CD4-positive, alpha-beta T cell treated with Interleukin-6 at 100 ng/mL for 8 hours (primary cell): ENCODE measurements around the gene GNAT1.
A peak's percentile ranks its signal among the peaks of the same experiment; 100 is the strongest.

Experiments used
- DNase-seq: peaks from one replicate; pipeline ENCODE4 v3.0.0-alpha.2; 2020; ENCODE audit warnings: mixed read lengths, low spot score

The GNAT1 gene

DNA sequence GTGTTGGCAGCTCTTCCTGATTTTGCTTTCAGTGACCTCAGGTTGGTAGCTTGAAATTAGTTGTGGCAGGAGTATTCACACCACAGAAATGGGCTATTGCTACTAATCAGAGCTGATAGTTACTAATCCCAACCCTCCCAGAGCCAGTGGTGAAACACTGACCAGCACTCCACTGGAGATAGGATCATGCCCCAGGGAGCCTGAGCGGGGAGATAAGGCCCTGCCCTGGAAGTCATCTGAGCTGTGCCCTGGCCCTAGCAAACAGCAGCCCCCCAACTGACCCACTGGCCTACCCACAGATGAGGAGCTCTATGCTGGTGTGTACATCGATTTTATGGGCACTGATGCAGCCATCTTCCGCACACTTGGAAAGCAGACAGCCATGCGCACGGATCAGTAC, 9.4 kb upstream of the GNAT1 start:
- DNase-seq = no peak

DNA sequence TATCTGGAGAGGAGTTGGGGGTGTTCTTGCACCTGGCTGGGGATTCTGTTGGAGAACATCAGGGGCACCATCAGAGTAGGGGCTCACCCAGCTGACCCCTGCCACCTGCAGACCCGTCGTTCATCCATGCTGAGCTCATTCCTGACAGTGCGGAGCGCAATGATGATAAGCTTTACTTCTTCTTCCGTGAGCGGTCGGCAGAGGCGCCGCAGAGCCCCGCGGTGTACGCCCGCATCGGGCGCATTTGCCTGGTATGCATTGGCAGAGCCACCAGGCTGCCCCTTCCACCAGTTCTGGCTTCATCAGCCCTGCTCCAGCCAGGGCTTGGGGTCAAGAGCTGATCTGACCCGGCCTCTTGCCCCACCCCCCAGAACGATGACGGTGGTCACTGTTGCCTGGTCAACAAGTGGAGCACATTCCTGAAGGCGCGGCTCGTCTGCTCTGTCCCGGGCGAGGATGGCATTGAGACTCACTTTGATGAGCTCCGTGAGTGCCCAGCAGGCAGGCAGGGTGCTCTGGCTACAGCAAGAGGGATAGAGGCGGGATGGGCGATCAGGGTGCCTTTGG, 8.8 kb upstream of the GNAT1 start:
- DNase-seq = no peak

DNA sequence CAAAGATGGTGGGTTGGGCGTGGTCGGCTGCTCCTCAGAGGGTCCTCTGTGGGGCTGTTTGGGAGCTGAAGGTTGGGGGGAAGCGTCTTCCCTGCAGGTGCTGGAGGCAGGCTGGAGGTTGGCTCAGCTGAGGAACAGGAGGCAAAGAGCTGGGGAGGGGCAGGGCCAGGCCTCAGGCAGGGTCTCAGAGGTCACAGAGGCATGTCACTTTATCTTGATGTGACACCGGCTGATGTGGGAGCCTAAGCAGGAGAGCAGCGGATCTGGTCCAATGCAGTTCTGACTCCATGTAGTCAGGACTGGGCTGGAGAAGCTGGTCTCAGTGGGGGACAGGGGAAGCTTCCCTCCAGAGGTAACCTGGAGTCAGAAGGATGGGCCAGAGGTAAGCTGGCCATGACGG, 7.7 kb upstream of the GNAT1 start:
- no peak for DNase-seq

DNA sequence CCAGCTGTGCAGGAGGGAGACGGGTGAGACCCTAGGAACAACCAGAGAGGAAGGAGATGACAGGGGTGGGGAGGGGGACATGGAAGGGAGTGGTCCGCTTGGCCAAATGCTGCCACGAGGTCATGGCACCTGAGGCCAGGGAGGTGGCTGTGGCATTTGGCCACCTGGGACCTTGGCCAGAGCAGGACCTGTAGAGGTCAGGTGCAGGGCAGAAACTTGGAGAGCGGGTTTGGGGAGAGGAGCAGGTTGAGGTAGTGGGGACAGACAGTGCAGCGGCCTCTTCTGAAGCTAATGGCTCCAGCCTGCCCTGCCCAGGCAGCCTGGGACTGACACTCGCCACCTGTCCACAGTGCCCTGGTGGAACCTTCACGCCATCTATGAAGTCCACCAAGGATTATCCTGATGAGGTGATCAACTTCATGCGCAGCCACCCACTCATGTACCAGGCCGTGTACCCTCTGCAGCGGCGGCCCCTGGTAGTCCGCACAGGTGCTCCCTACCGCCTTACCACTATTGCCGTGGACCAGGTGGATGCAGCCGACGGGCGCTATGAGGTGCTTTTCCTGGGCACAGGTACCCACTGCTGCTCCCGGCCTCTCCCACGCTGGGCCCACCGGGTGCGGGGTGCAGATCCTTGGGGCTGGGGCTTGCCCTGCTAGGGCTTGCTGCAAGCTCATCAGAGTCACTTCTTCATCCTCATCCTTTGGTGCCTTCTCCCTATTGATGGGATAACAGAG, 7.0 kb upstream of the GNAT1 start:
- no peak for DNase-seq

DNA sequence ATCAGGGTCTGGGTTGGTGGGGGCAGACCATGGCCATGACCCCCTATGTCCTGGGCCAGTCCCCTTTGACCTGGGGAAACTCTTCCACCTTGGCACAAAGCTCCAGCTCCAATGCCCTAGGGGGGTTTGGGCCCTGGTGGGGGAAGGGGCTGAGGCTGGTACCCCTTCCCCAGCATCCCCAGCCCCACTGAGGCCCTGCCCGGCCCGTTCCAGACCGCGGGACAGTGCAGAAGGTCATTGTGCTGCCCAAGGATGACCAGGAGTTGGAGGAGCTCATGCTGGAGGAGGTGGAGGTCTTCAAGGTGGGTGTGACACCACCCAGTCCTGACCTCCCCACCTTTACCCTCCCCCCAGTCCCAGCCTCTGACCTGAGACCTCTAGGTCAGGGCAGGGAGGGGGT, 6.2 kb upstream of the GNAT1 start:
- no peak for DNase-seq

DNA sequence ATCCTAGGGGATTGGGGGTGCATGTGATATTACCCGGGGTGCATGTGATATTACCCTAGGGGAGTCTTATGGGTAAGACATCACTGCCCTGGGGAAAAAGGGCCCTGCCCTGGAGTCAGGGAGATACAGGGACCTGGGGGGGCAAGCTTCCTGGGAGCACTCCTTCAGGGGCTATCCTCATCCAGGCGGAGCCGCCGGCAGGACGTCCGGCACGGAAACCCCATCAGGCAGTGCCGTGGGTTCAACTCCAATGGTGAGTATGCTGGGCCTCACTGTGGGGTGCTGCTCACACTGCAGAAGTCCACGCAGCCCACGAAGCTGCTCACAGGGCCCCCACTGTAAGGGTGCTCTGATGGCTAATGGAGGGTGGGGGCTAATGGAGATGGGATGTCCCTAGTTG, 5.3 kb upstream of the GNAT1 start:
- no peak for DNase-seq

DNA sequence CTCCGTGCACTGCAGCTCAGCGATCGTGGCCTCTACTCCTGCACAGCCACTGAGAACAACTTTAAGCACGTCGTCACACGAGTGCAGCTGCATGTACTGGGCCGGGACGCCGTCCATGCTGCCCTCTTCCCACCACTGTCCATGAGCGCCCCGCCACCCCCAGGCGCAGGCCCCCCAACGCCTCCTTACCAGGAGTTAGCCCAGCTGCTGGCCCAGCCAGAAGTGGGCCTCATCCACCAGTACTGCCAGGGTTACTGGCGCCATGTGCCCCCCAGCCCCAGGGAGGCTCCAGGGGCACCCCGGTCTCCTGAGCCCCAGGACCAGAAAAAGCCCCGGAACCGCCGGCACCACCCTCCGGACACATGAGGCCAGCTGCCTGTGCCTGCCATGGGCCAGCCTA, 3.7 kb upstream of the GNAT1 start:
- DNase-seq = no peak

DNA sequence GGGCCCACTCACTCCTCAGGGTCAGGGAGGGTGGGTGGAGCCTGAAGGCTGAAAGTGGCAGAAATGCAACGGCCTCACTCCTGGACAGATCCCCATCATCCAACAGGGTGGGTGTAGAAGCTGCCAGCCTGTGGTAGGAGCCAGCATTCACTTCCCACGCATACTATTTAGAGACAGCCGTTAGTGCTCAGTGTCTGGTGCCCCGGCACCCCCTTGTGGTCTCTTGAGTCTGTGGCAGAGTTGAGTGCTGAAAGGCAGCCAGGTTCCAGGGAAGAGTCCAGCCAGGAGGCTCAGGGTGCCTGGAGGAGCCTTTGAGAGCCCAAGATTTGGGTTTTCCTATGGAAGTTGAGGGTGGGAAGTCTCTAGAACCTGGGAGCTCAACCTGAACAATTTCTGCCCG, 2.1 kb upstream of the GNAT1 start:
- no peak for DNase-seq

DNA sequence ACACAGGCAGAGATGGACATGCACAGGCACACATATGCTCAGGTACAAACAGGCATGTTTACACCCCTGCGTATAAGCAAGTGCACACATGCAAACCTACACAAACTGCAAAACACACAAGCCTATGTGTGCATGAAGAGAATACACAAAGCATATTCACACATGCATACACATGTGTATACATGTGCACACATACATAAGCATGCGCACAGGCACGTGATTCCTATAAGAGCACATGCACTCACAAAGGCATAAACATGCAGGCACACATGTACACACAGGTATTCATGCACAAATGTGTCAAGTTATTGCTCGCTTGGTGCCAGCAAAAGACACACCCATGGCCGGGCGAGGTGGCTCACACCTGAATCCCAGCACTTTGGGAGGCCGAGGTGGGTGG, 1.4 kb upstream of the GNAT1 start:
- no peak for DNase-seq

DNA sequence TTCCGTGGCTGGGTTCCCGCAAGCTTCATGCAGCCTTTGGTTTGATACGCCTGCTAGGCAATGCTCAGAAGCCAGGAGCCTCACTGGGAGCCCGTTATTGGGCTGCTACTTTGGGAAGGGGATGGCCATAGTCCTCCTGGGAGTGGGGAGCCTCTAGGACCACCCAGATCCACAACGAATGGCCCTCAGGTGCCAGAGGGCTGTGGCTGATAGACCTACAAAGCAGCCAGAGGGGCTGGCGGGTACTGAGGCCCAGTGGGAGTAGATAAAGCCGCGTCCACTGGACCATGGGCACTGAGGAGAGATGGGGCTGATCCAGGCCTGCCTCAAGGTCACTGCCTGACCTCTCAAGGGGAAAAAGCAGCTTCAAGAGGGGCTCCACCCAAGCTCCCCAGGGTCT, 714 bp downstream of the GNAT1 start:
- no peak for DNase-seq

DNA sequence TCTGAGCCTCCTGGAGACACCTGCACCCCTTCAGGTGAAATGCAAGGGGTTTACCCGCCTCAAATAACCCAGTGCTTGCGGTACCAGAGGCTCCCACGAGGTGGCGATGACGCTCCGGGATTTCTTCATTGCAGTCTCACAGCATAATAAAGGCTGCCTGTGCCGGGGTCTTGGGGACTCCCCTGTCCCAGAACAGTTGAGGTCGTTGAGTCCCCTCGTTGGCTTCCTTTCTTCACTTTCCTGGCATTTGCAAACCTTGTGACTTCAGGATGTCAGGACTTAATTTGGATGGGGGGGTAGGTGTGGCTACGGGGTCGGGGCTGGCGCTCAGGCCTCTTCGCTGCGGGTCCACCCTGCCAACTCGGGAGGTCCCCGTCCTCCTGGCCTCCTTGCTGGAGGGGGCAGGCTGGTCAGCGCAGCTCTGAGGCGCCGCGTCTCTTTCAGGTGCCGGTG, 1.3 kb downstream of the GNAT1 start:
- peak; percentile 72 for DNase-seq

DNA sequence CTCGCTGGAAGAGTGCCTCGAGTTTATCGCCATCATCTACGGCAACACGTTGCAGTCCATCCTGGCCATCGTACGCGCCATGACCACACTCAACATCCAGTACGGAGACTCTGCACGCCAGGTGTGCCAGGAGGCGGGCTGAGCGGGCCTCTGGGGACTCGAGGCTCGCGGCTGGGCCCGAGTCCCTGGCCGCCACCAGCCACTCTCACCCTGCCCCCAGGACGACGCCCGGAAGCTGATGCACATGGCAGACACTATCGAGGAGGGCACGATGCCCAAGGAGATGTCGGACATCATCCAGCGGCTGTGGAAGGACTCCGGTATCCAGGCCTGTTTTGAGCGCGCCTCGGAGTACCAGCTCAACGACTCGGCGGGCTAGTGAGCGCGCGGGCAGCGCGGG, 1.9 kb downstream of the GNAT1 start:
- DNase-seq = no peak

DNA sequence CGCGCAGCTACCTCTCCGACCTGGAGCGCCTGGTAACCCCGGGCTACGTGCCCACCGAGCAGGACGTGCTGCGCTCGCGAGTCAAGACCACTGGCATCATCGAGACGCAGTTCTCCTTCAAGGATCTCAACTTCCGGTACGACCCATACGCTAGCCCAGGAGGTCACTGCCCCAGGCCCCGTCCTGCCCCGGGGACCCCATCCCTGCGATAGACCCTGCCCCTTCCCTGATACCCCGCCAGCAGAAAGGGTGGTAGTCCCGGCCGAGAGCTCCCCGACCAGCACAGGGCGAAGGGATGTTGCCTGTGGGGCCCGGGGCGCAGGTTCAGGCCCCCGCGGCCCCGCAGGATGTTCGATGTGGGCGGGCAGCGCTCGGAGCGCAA, 2.3 kb downstream of the GNAT1 start:
- DNase-seq = no peak

DNA sequence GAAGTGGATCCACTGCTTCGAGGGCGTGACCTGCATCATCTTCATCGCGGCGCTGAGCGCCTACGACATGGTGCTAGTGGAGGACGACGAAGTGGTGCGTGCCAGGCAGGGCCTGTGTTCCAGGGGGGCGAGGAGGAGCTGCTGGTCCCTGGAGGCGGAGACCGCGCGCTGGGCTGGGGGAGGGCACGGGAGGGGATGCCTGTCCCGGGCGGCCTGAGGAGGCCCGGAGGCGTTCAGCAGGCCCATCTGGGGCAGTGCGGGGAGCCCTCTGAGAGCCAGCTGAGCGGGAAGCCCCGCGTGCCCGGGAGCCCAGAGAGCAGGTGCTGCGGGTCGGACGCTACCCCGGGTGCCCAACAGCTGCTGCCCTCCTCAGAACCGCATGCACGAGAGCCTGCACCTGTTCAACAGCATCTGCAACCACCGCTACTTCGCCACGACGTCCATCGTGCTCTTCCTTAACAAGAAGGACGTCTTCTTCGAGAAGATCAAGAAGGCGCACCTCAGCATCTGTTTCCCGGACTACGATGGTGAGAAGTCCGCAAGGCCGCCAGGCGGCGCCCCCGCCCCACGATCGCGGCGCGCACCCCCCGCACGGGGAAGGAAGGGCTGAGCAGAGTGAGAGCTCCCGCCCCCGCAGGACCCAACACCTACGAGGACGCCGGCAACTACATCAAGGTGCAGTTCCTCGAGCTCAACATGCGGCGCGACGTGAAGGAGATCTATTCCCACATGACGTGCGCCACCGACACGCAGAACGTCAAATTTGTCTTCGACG, 2.9 kb downstream of the GNAT1 start:
- peak; percentile 81 for DNase-seq

DNA sequence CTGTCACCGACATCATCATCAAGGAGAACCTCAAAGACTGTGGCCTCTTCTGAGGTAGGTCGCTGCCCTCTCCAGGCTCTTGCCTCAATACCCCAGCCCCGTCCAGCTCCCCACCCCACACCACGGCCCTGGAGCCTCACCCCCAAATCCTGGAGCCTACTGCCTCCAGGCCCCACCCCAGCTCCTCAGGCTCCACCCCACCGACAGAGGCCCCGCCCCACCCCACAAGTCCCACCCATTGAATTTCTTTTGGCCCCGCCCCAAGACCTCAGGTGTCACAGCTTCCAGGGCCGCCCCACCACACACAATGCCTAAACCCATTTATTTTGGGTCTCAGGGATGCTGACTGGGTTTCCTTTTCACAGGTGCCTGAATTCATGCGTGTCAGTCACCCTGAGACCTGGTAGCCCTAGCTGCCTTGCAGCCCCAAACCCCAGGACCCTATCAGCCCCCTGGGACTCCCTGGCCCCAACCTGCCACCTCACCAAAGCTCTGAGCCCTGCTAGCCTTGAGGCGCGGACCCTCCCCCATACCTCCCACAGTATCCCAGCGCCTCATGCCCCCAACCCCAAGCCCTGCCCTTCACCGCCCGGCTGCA, 3.6 kb downstream of the GNAT1 start:
- peak; percentile 21 for DNase-seq

DNA sequence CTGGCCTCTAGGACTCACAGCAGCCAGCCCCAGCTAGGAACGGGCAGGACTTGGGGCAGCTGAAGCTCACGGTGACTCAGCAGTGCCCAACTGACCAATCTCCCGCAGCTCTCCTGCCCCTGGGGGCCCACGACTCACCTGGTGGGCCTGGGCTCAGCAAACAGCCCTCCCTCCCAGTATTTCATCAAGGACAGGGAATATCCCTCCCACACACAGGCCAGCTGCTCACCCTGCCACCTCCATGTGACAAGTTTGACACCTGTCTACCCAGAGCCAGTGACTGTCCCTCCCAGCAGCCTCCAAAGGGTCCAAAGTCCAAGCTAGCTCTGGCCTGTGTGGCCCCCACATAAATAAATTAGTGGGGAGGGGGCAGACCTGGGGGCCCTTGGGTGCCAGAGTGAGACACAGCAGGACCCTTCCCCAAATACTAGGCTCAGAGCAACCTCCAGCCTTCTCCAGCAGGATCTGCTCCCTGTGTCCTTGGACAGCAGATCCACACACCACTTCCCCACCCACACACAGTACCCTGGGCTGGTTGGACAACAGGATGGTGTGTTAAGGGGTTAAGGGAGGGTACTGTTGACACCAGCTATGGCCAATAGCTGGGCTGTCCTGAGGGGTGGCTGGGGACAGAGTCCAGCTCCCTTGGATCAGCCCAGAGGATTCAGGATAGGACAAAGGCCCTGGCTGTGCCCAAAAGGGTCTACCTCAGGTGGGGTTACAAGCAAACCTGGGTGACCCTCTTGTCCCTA, 4.3 kb downstream of the GNAT1 start:
- DNase-seq = no peak

DNA sequence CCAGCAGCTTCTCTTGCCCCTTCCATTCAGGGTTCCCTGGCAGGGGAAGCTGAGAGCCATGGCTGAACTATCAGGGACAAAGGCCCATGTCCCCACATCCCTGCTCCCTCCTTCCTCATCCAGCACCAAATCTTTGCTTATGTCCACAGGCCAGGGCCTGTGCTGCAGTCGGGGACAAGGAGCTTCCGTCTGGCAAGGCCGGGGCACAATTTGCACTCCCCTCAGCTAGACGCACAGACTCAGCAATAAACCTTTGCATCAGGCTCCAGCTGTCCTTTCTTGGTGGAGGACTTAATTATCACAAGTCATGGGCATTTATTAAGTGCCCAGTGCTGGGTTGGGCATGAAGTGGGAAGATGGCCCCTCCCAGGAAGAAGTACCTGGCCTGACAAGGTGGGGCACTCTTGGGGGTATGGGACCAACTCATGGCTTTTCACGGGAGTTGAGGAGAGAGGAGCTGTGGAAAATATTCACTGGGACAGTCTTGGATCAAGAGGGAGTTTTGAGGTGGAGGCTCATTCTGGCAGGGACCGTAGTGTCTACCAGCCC, 4.9 kb downstream of the GNAT1 start:
- DNase-seq = no peak

DNA sequence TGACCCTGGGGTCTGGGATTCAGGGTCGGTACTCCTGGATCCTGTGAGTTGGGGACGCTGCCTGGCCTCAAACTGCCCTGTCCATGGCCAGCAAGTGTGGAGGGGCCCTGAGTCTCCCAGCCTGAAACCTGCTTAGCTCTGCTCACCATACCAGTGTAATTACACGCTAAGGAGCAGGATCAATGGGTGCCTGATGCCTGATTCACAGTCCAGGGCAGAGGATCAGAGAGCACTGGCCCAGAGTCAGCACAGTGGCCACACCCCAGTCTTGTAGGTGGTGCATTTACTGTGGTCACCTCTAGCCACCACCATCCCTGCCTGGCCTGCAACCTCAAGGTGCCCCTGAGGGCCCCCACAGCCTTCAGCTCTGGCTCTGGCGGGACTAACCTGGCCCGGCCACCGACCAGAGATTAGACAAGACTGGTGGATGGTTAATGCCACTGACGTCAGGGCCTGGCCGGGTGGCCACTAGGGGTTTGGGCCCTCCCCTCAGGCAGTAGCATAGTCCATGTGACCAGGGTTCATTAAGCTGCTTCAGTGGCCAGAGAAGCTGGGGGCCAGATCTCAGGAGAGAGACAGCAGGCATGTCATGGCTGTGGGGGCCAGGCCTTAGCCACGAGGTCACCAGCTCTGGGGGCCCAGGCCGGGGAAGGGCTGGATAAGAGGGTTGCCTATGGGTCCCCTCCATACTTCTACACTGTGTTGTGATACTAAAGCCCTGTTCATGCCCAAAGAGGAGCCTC, 10.3 kb downstream of the GNAT1 start:
- DNase-seq = no peak

DNA sequence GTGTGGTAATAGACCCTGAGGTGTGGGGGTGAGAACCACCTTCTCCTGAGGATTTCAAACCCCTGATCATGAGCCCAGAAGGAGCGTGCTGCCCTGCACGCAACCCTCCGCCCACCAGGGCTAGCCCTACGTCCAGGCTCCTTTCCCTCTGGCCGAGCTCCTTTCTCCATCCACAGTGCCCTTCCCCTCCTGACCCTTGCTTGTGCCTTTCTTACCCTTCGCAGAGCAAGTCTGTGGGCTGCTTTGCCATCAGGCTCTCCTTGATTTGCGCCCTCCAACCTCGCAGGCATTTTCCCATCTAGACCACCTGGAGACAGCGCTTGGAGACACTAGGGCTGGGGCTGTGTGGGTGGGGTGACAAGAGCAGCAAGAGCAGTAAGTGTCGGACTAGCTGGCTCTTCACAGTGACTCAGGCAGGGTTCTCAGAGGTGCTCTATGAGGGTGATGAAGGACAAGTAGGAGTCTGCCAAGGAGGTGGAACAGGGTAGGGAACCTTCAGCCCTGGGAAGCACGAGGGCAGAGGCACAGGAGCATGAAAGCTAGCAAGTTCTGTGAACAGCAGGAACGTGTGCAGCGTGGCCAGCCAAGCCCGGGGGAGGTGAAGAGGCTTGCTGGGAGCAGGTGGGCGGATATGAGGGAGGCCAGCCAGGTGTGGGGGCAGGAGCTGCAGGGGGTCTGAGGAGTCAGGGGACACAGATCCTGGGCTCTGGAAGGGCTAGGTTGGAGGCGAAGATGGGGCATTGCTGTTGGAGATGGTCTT, 11.1 kb downstream of the GNAT1 start:
- DNase-seq = no peak

DNA sequence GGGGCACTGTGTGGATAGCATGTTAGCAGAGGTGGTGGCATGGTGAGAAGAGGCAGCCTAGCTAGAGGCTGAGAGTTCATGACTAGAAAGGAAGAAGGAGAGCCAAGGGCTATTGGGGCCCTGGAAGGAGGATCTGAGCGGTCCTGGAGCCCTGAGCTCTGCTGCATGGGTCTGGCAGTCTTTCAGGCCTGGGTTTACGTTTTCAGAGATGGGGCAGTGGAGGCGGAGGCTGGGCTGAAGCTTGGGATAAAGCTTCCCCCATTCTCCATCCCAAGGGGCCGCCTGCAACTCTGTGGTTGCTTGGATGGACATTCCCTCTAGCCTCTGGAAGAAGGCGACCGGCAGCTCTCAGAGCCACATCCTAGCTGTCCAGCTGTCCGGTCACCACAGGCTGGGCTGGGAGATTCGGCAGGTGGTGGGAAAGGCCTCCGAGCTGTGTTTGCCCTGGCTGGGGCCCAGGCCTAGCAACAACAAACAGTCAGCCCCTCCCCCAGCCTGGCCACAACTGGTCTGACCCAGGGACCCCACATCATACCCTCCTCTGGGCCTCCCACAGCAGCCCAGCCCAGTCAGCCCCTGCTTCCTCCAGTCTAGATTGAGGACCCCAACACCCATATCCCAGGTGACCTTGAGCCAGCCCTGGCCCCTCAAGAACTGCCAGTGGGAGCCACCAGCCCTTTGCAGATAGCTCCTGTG, 11.9 kb downstream of the GNAT1 start:
- no peak for DNase-seq
